GM12878 (cell line): ENCODE data around the gene TMCC3. TPM values are rescaled to one million over a fixed set of nuclear protein-coding genes. Genes with fewer than 3 reads are reported as not detected.

Experiments used
- ATAC-seq: fragments of 200-7000 bp; cut with Tn5 transposase; 3 replicates; pipeline ENCODE4 v1.9.1; 2020; ENCODE audit warnings: mild to moderate bottlenecking, moderate library complexity
- BruUV-seq: library from RNA; stranded (reverse); fragments of 400-500 nt; replicated peaks from 2 replicates; lab custom pipeline; 2021; lab: Mats Ljungman, UMichigan
- CTCF ChIA-PET: fragments of 300-600 bp; sonication (Branson Sonifier 250); formaldehyde crosslinking; extraction: SDS; loops from one replicate; lab custom pipeline; 2021; ENCODE audit warnings: inconsistent platforms; lab: Yijun Ruan, JAX
- POLR2A ChIA-PET: fragments of 350-600 bp; formaldehyde crosslinking; extraction: SDS; loops from one replicate; lab custom pipeline; 2021; ENCODE audit warnings: inconsistent platforms; lab: Charles Lee
- RAD21 ChIA-PET: fragments of 300-600 bp; sonication (Branson Sonifier 250); formaldehyde crosslinking; loops from one replicate; lab custom pipeline; 2023; ENCODE audit warnings: antibody characterized with exemption; ENCODE audit not compliant: unreplicated experiment; lab: Charles Lee
- SMC1A ChIA-PET: fragments of 300-600 bp; sonication (Branson Sonifier 250); formaldehyde crosslinking; loops from one replicate; lab custom pipeline; 2023; ENCODE audit not compliant: unreplicated experiment, uncharacterized antibody; lab: Charles Lee
- DNase-seq: peaks from one replicate; pipeline ENCODE4 v3.0.0-alpha.2; 2011; ENCODE audit warnings: low read depth, low spot score
- FAIRE-seq: peaks from 3 replicates; lab custom pipeline; 2011; peaks lifted over from hg19 to GRCh38; lab: Jason Lieb, UNC
- H2AFZ ChIP-seq: 2 replicates; pipeline ENCODE4 v1.6.0; 2011; ENCODE audit warnings: low read depth, low read length, control low read depth; ENCODE audit not compliant: control insufficient read depth
- H3K27ac ChIP-seq: 2 replicates; pipeline ENCODE4 v1.5.1; 2011; ENCODE audit warnings: control low read depth; ENCODE audit not compliant: control insufficient read depth, insufficient read depth
- H3K27me3 ChIP-seq, 2 experiments: replicated peaks in 1 of 2; 2 replicates each; pipeline versions ENCODE4 v1.6.0 to v1.6.1; 2011; ENCODE audit warnings: low read length in 1 of 2; ENCODE audit not compliant: control insufficient read depth in 2 of 2, insufficient read depth in 2 of 2
- H3K36me3 ChIP-seq, 2 experiments: 2 replicates each; pipeline ENCODE4 v1.5.1; 2011; ENCODE audit warnings: low read length in 1 of 2; ENCODE audit not compliant: control insufficient read depth in 2 of 2, insufficient read depth in 2 of 2
- H3K4me1 ChIP-seq: 2 replicates; pipeline ENCODE4 v1.6.1; 2011; ENCODE audit warnings: mild to moderate bottlenecking, low read length, moderate library complexity, mixed read lengths; ENCODE audit not compliant: control insufficient read depth, insufficient read depth
- H3K4me2 ChIP-seq: 2 replicates; pipeline ENCODE4 v1.6.0; 2011; ENCODE audit warnings: control low read depth; ENCODE audit not compliant: control insufficient read depth, insufficient read depth
- H3K4me3 ChIP-seq: fragments of 200-600 bp; sonication (generic); 2 replicates; pipeline ENCODE4 v1.5.1; 2016
- H3K79me2 ChIP-seq: 2 replicates; pipeline ENCODE4 v1.6.0; 2011; ENCODE audit warnings: low read length; ENCODE audit not compliant: control insufficient read depth, insufficient read depth
- H3K9ac ChIP-seq: 2 replicates; pipeline ENCODE4 v1.8.0; 2011; ENCODE audit warnings: low read length, control low read depth, mixed read lengths; ENCODE audit not compliant: control insufficient read depth, insufficient read depth
- H3K9me3 ChIP-seq: replicated peaks from 3 replicates; pipeline ENCODE4 v1.5.1; 2011; ENCODE audit warnings: mild to moderate bottlenecking, low read length; ENCODE audit not compliant: control insufficient read depth, insufficient read depth
- H4K20me1 ChIP-seq: 2 replicates; pipeline ENCODE4 v1.6.0; 2011; ENCODE audit not compliant: control insufficient read depth, insufficient read depth
- ASH2L ChIP-seq: fragments of 300-600, 200-600 bp; sonication (generic); IDR thresholded peaks from 2 replicates; pipeline ENCODE4 v1.6.1; 2017; ENCODE audit warnings: low read depth, mild to moderate bottlenecking, borderline replicate concordance
- BCL11A ChIP-seq: IDR thresholded peaks from 2 replicates; pipeline ENCODE4 v1.6.1; 2011; ENCODE audit warnings: low read depth, low read length
- ELK1 ChIP-seq: IDR thresholded peaks from 2 replicates; pipeline ENCODE4 v1.6.1; 2012; ENCODE audit warnings: low read depth, low read length, improper control_type of control experiment
- HCFC1 ChIP-seq: fragments of 150-350 bp; IDR thresholded peaks from 2 replicates; pipeline ENCODE4 v1.6.1; 2014; ENCODE audit warnings: low read length
- IRF3 ChIP-seq: fragments of 450-650 bp; IDR thresholded peaks from 2 replicates; pipeline ENCODE4 v1.6.1; 2014; ENCODE audit warnings: mild to moderate bottlenecking
- PAX5 ChIP-seq: IDR thresholded peaks from 2 replicates; pipeline ENCODE4 v1.6.1; 2011; ENCODE audit warnings: low read depth, low read length, borderline replicate concordance
- RB1 ChIP-seq: fragments of 450-650 bp; formaldehyde crosslinking; IDR thresholded peaks from 2 replicates; pipeline ENCODE4 v1.6.1; 2017; ENCODE audit warnings: mild to moderate bottlenecking, borderline replicate concordance
- SIX5 ChIP-seq: IDR thresholded peaks from 2 replicates; pipeline ENCODE4 v1.6.1; 2011; ENCODE audit warnings: mild to moderate bottlenecking, low read depth, low read length, moderate library complexity; ENCODE audit not compliant: severe bottlenecking
- SREBF1 ChIP-seq: IDR thresholded peaks from 2 replicates; pipeline ENCODE4 v1.6.1; 2012; ENCODE audit warnings: mild to moderate bottlenecking, low read length
- ZNF622 ChIP-seq: fragments of 450-650 bp; IDR thresholded peaks from 2 replicates; pipeline ENCODE4 v1.6.1; 2017; ENCODE audit warnings: mild to moderate bottlenecking, inconsistent platforms
- WGBS: methylation state at CpG from one replicate; pipeline ENCODE4 v1.1.6; 2016; ENCODE audit warnings: low lambda C conversion rate; ENCODE audit not compliant: insufficient replicate concordance, insufficient coverage; ENCODE audit errors: missing lambda C conversion rate; 5-methylcytosine and 5-hydroxymethylcytosine counted together
- in situ Hi-C: fragments of 300-500 bp; cut with MboI; formaldehyde crosslinking; loops from 9 replicates; pipeline ENCODE4 v1.14.3; 2018; ENCODE audit warnings: mixed read lengths
- intact Hi-C: fragments of 100-400 bp; cut with micrococcal nuclease; formaldehyde crosslinking; loops from one replicate; pipeline ENCODE4 v1.14.2; 2022; ENCODE audit not compliant: unreplicated experiment
- polyA plus RNA-seq, 11 experiments: library from polyadenylated mRNA; depleted of rRNA in 4 of 11; unstranded in 6 of 11; stranded (reverse) in 5 of 11; fragments of >200 nt; fragmentation: Nextera tagmentation in 4 of 11; fragmentation: Illumina TruSeq in 1 of 11; extraction: Ambion mirVana in 4 of 11; extraction: Trizol in 1 of 11; gene quantifications; 1 replicate in 1 of 11; 2 replicates in 10 of 11; pipeline versions ENCODE4 v1.2.1 to v1.2.3, GENCODE V29; 2011 to 2016; ENCODE audit warnings: inconsistent platforms in 2 of 11, missing spikeins in 2 of 11, low read depth in 1 of 11
- total RNA-seq, 4 experiments: library from RNA; depleted of rRNA in 3 of 4; stranded (reverse); fragments of >200 nt in 3 of 4; fragmentation: Illumina TruSeq in 1 of 4; extraction: Trizol in 1 of 4; gene quantifications; 2 replicates each; pipeline versions ENCODE4 v1.2.1 to v1.2.3, GENCODE V29; 2013 to 2021

The TMCC3 gene
- total and polyA plus RNA-seq, 10 of the 15 experiments (the other 5 are each of a cell fraction or from before 2014, with no cell fraction given), result 5.8 to 29.8 (median 12.6) TPM

DNA sequence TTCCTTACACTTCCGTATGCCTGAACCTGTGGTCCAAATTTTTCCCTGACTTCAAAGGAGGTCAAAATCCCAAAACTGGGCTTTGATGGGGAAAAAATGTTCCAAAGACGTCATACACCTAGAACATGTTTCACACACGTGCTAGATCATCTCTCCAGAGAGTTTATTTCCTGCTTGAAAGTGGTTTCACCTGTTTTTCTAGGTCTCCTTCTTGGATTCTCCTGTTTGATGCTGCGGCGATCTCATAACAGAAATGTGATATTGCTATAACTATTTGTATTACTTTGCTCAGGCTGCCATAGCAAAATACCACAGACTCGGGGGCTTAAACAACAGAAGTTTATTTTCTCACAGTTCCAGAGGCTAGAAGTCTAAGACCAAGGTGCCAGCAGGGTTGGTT, 19.7 kb upstream of the TMCC3 start:
- H3K79me2 ChIP-seq, result no peaks in the 10 kb centered on the region
- H3K27ac ChIP-seq, result no peak overlapping the region
- DNase-seq (no peak), FAIRE-seq (no peak), ATAC-seq (no peak)
- in situ Hi-C loops (no loop called here), intact Hi-C loops (no loop called here)
- SMC1A ChIA-PET, result no interaction called here
- no peaks in the 10 kb centered on the region for H3K4me1 ChIP-seq
- H2AFZ ChIP-seq, result no peak overlapping the region
- H3K4me2 ChIP-seq, result no peak overlapping the region
- H3K9ac ChIP-seq, result no peak overlapping the region
- H3K36me3 ChIP-seq, result peaks cover 0 to 7% of the 10 kb centered on the region in 2 experiments; a peak in 1 of 4 replicates
- H3K4me3 ChIP-seq, result no peak overlapping the region
- TF ChIP-seq SIX5 (no peak), ZNF622 (no peak), BCL11A (no peak), ELK1 (no peak), PAX5 (no peak), RB1 (no peak), IRF3 (no peak), SREBF1 (no peak), HCFC1 (no peak), ASH2L (no peak)
- RAD21 ChIA-PET, result no interaction called here
- CTCF ChIA-PET, result no interaction called here
- H3K9me3 ChIP-seq, result no peaks in the 10 kb centered on the region
- POLR2A ChIA-PET, result no interaction called here
- WGBS, result 75% methylated on average over 6 of the region's 6 CpGs
- no TSS peak for BruUV-seq
- H4K20me1 ChIP-seq, result no peaks in the 10 kb centered on the region; the same call in 1 of the 2 replicates
- H3K27me3 ChIP-seq, result no peaks in the 10 kb centered on the region
